GM12801 (cell line): ENCODE data around the gene CCDC175.

Experiments used
- CTCF ChIP-seq: IDR thresholded peaks from one replicate; pipeline ENCODE4 v1.5.1; 2011; ENCODE audit warnings: control low read depth; ENCODE audit not compliant: insufficient read length; ENCODE audit errors: extremely low read depth

Gene CCDC175

GRCh38 chr14:59481407-59481806 lies 95.2 kb downstream of the CCDC175 start:
- no peak for TF ChIP-seq CTCF

- TF ChIP-seq CTCF = no peak
Observed at GRCh38 chr14:59480166-59480565, 96.4 kb downstream of the CCDC175 start.

DNA sequence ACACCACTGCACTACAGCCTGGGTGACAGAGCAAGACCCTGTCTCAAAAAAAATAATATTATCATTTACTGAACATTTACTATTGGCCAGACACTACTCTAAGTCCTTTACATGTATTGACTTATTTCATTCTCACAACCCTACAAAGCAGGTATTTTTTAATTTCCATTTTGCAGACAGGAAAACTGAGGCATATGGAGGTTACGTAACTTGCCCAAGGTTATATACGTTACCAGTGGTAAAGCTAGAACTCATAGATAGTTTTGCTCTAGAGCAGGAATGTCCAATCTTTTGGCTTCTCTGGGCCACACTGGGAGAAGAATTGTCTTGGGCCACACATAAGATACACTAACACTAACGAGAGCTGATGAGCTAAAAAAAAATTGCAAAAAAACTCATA lies 98.1 kb downstream of the CCDC175 start:
- TF ChIP-seq CTCF = no peak

- TF ChIP-seq CTCF = no peak
Observed at GRCh38 chr14:59475709-59476108, 100.9 kb downstream of the CCDC175 start.

- no peak for TF ChIP-seq CTCF
Observed at GRCh38 chr14:59474172-59474571, 102.4 kb downstream of the CCDC175 start.

DNA sequence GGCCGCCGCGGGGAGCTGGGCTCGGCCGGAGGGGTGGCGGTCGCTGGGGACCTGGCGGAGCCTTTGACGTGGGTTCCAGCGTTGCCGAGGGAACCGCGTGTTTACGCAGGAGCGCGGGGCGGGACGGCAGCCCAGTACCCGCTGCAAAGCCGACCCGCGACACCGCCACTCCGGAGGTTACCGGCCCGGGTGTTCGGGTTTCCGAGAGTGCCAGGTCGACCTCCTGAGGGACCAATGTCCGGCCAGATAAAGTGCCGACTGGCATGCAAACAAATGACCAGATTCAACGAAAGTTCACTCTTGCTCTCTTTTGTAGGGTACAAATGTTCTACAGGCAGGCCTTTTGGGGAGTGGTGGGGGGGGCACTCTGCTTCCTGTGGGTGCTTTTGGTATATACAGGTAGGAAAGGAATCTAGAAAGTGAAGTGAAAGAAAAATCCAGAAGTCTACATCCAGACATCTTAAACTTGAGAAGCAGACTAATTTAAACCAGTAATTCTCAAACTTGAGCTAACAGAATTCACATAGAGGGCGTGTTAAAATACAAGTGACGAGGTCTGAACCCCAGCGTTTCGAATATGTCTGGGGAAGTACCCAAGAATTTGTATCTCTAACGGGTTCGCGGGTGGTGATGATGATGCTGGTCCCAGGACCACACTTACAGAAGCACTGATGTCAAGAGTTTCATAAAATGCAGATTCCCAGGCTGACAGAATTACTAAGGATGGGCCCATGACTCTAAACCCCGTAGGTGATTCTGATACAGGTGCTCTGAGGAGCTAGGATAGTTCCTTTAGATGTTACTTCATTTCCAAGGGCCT lies 111.1 kb downstream of the CCDC175 start, which contains the start of gene GPR135:
TSS of gene GPR135 (minus strand) at position 65 of the 820 bp plus-strand sequence. CDS start 154 bp downstream, outside the sequence.
- TF ChIP-seq CTCF = no peak

GRCh38 chr14:59464486-59465315 lies 111.9 kb downstream of the CCDC175 start:
- TF ChIP-seq CTCF = no peak
